K562 (cell line): ENCODE data around the gene ACTRT3. TPM values are rescaled to one million over a fixed set of nuclear protein-coding genes. Genes with fewer than 3 reads are reported as not detected.

Experiments
- ASH1L ChIP-seq: fragments of 450-650 bp; IDR thresholded peaks from 2 replicates; pipeline ENCODE4 v1.6.1; 2018; ENCODE audit warnings: borderline replicate concordance, mild to moderate bottlenecking, low read depth; ENCODE audit not compliant: partially characterized antibody
- BCLAF1 ChIP-seq, 2 experiments: fragments of 450-650 bp in 1 of 2; IDR thresholded peaks; 2 replicates each; pipeline ENCODE4 v1.6.1; 2011 to 2017; ENCODE audit warnings: low read depth in 2 of 2, antibody characterized with exemption in 1 of 2, borderline replicate concordance in 1 of 2, low read length in 1 of 2, mild to moderate bottlenecking in 1 of 2, mixed read lengths in 1 of 2; ENCODE audit not compliant: control insufficient read depth in 1 of 2
- BDP1 ChIP-seq: IDR thresholded peaks from 3 replicates; pipeline ENCODE4 v1.6.1; 2011; ENCODE audit not compliant: insufficient read length, insufficient read depth
- GATA2 ChIP-seq: sonication (generic); formaldehyde crosslinking; IDR thresholded peaks from 2 replicates; pipeline ENCODE4 v1.4.0; 2020; ENCODE audit warnings: mild to moderate bottlenecking, missing genetic modification reagents
- HMGN3 ChIP-seq: IDR thresholded peaks from 2 replicates; pipeline ENCODE4 v1.6.1; 2011; ENCODE audit warnings: borderline replicate concordance, low read depth, mild to moderate bottlenecking, mixed read lengths, low read length; ENCODE audit not compliant: insufficient read length; ENCODE audit errors: extremely low read depth
- JUN ChIP-seq, 2 experiments: sonication (generic) in 1 of 2; formaldehyde crosslinking in 1 of 2; IDR thresholded peaks; 2 replicates each; pipeline versions ENCODE4 v1.6.1 to v1.8.0; 2012 to 2022; ENCODE audit warnings: borderline replicate concordance in 2 of 2, mild to moderate bottlenecking in 2 of 2, improper control_type of control experiment in 1 of 2, low read depth in 1 of 2, low read length in 1 of 2, missing genetic modification reagents in 1 of 2
- MTA3 ChIP-seq: fragments of 450-650 bp; formaldehyde crosslinking; IDR thresholded peaks from 2 replicates; pipeline ENCODE4 v1.6.1; 2017; ENCODE audit warnings: mild to moderate bottlenecking, borderline replicate concordance
- PRMT5 ChIP-seq: sonication (generic); formaldehyde crosslinking; IDR thresholded peaks from 2 replicates; pipeline ENCODE4 v1.5.0; 2020; ENCODE audit warnings: missing genetic modification reagents
- RHOXF2B ChIP-seq: fragments of 250-450 bp; sonication (Bioruptor Pico); conservative IDR thresholded peaks from 2 replicates; pipeline ENCODE4 v1.5.1; 2021
- SMARCA4 ChIP-seq: fragments of 450-650 bp; IDR thresholded peaks from 2 replicates; pipeline ENCODE4 v1.6.1; 2016
- ZC3H4 ChIP-seq: sonication (generic); formaldehyde crosslinking; IDR thresholded peaks from 2 replicates; pipeline ENCODE4 v1.9.0; 2021; ENCODE audit warnings: missing genetic modification reagents, borderline replicate concordance
- ZFP91 ChIP-seq: sonication (generic); formaldehyde crosslinking; IDR thresholded peaks from 2 replicates; pipeline ENCODE4 v1.8.0; 2022; ENCODE audit warnings: mild to moderate bottlenecking, missing genetic modification reagents
- ZNF518B ChIP-seq: fragments of 250-450 bp; sonication (Bioruptor Pico); IDR thresholded peaks from 2 replicates; pipeline ENCODE4 v1.5.0; 2021; ENCODE audit warnings: mild to moderate bottlenecking, moderate library complexity
- ZNF639 ChIP-seq, 2 experiments: fragments of 200-800 bp in 1 of 2; sonication (Bioruptor generic) in 1 of 2; sonication (generic) in 1 of 2; formaldehyde crosslinking in 1 of 2; IDR thresholded peaks in 1 of 2; conservative IDR thresholded peaks in 1 of 2; 2 replicates each; pipeline versions ENCODE4 v1.5.0 to v1.6.1; 2016 to 2020; ENCODE audit warnings: missing compliant biosample characterization in 1 of 2, missing genetic modification characterization in 1 of 2, missing genetic modification reagents in 1 of 2
- ZNF717 ChIP-seq: fragments of 250-450 bp; sonication (Bioruptor Pico); IDR thresholded peaks from 2 replicates; pipeline ENCODE4 v1.5.0; 2021
- ZNF766 ChIP-seq: fragments of 200-800 bp; sonication (Bioruptor generic); conservative IDR thresholded peaks from 2 replicates; pipeline ENCODE4 v1.6.1; 2016; ENCODE audit warnings: missing genetic modification characterization, missing compliant biosample characterization
- polyA plus RNA-seq, 8 experiments: library from polyadenylated mRNA; depleted of rRNA in 4 of 8; stranded (reverse) in 5 of 8; unstranded in 3 of 8; fragments of >200 nt; fragmentation: Nextera tagmentation in 2 of 8; fragmentation: Illumina TruSeq in 1 of 8; extraction: Ambion mirVana in 2 of 8; extraction: Trizol in 1 of 8; gene quantifications; 2 replicates each; pipeline versions ENCODE4 v1.2.1 to v1.2.3, GENCODE V29; 2011 to 2014; ENCODE audit warnings: inconsistent platforms in 1 of 8, missing spikeins in 1 of 8
- total RNA-seq, 7 experiments: library from RNA; depleted of rRNA in 6 of 7; stranded (reverse); fragments of >200 nt in 6 of 7; fragmentation: Illumina TruSeq in 2 of 7; extraction: Trizol in 2 of 7; gene quantifications; 2 replicates each; pipeline versions ENCODE4 v1.2.1 to v1.2.3, GENCODE V29; 2011 to 2021; ENCODE audit warnings: low replicate concordance in 1 of 7

ACTRT3 gene
- total and polyA plus RNA-seq, 9 of the 15 experiments (the other 6 are each of a cell fraction or from before 2014, with no cell fraction given): 0.06 to 0.11 (median 0.07) TPM; not detected in 5

GRCh38 chr3:169781209-169781855, 12.0 kb upstream of the ACTRT3 start (continued):
- no peak for TF ChIP-seq BCLAF1 (IDR thresholded peaks at IDR 0.05; ENCODE audit: borderline replicate concordance in 1 of 2, control insufficient read depth in 1 of 2, low read depth in 2 of 2, low read length in 1 of 2)
- no peak for TF ChIP-seq ZC3H4
- no peak for TF ChIP-seq ZNF717 (CRISPR knock-in tag)
- no peak for TF ChIP-seq HMGN3
- peak in 1 of 2 experiments; percentile 52; a peak in 1 of 4 replicates for TF ChIP-seq ZNF639 (CRISPR knock-in tag; conservative IDR thresholded peaks at IDR 0.05 in 1 of 2, IDR thresholded peaks at IDR 0.05 in 1 of 2)
- TF ChIP-seq ZNF766 (CRISPR knock-in tag): peak; percentile 63; the same call in 1 of the 2 replicates
- no peak for TF ChIP-seq ZFP91
- peak; percentile 83 for TF ChIP-seq SMARCA4
- no peak for TF ChIP-seq JUN (IDR thresholded peaks at IDR 0.05; ENCODE audit: borderline replicate concordance, low read depth, low read length)
- TF ChIP-seq JUN (CRISPR knock-in tag; IDR thresholded peaks at IDR 0.05; ENCODE audit: borderline replicate concordance): no peak
- TF ChIP-seq ASH1L: no peak
- peak; percentile 52 for TF ChIP-seq GATA2
- no peak for TF ChIP-seq PRMT5 (CRISPR knock-in tag)
- TF ChIP-seq RHOXF2B: no peak
- no peak for TF ChIP-seq BDP1
- no peak for TF ChIP-seq ZNF518B
- TF ChIP-seq MTA3: no peak
